ENCODE results near the gene CENPB.

GRCh38 chr20:3820901-3821727 is 34.6 kb upstream of the CENPB start:
- no peak for TF ChIP-seq CTCF (conservative IDR thresholded peaks at IDR 0.05; ENCODE audit: low read depth, low read length)
- no peak for TF ChIP-seq MXI1 (IDR thresholded peaks at IDR 0.05; ENCODE audit: borderline replicate concordance, low read depth, low read length)
- no peak for TF ChIP-seq USF2 (IDR thresholded peaks at IDR 0.05; ENCODE audit: low read depth, low read length)
- TF ChIP-seq RAD21 (IDR thresholded peaks at IDR 0.05; ENCODE audit: low read length) = no peak
- no peak for TF ChIP-seq POLR2A (IDR thresholded peaks at IDR 0.05; ENCODE audit: low read depth, low read length)
- TF ChIP-seq CEBPB (IDR thresholded peaks at IDR 0.05; ENCODE audit: low read depth, low read length) = no peak
- no peak for TF ChIP-seq RFX5 (IDR thresholded peaks at IDR 0.05; ENCODE audit: low read depth, low read length)
- TF ChIP-seq MAFK (IDR thresholded peaks at IDR 0.05; ENCODE audit: low read depth, low read length) = no peak
- TF ChIP-seq MAZ (IDR thresholded peaks at IDR 0.05; ENCODE audit: borderline replicate concordance, low read depth, low read length) = no peak
- no peak for TF ChIP-seq FOS (IDR thresholded peaks at IDR 0.05; ENCODE audit: low read depth, low read length)
- TF ChIP-seq SMC3 (IDR thresholded peaks at IDR 0.05; ENCODE audit: low read depth, low read length) = no peak

Data from IMR-90 (cell line).